Spleen (tissue), 11 donors: ENCODE measurements around the gene C1QL1. TPM values are rescaled to one million over a fixed set of nuclear protein-coding genes. Genes with fewer than 3 reads are reported as not detected.

Source experiments
- DNase-seq: peaks from one replicate; pipeline ENCODE4 v3.0.0-alpha.2; 2020
- H3K27ac ChIP-seq, 8 donors: fragments of 200-600 bp; sonication (generic) in 7 of 8; 1 replicate in 4 of 8; 2 replicates in 4 of 8; pipeline versions ENCODE4 v1.5.0 to v1.8.0; 2016 to 2021; ENCODE audit warnings: inconsistent platforms in 4 of 8, mild to moderate bottlenecking in 4 of 8, moderate library complexity in 1 of 8
- H3K27me3 ChIP-seq, 7 donors: fragments of 200-600 bp; sonication (generic) in 6 of 7; replicated peaks in 1 of 7; 1 replicate in 4 of 7; 2 replicates in 3 of 7; pipeline versions ENCODE4 v1.5.0 to v1.8.0; 2016 to 2021; ENCODE audit warnings: inconsistent platforms in 3 of 7, mild to moderate bottlenecking in 1 of 7
- H3K36me3 ChIP-seq, 6 donors: fragments of 200-600 bp; sonication (generic) in 5 of 6; 1 replicate in 4 of 6; 2 replicates in 2 of 6; pipeline versions ENCODE4 v1.5.0 to v1.8.0; 2016 to 2021; ENCODE audit warnings: inconsistent platforms in 2 of 6
- H3K4me1 ChIP-seq, 6 donors: fragments of 200-600 bp; sonication (generic) in 5 of 6; 1 replicate in 3 of 6; 2 replicates in 3 of 6; pipeline versions ENCODE4 v1.5.0 to v1.8.0; 2016 to 2021; ENCODE audit warnings: inconsistent platforms in 3 of 6
- H3K4me3 ChIP-seq, 8 donors: fragments of 200-600 bp; sonication (generic) in 7 of 8; 1 replicate in 4 of 8; 2 replicates in 4 of 8; pipeline versions ENCODE4 v1.5.0 to v1.8.0; 2016 to 2021; ENCODE audit warnings: inconsistent platforms in 4 of 8, mild to moderate bottlenecking in 4 of 8, moderate library complexity in 2 of 8
- H3K9me3 ChIP-seq, 8 donors: fragments of 200-600 bp; sonication (generic) in 7 of 8; 1 replicate in 4 of 8; 2 replicates in 4 of 8; pipeline versions ENCODE4 v1.5.0 to v1.8.0; 2016 to 2021; ENCODE audit warnings: inconsistent platforms in 4 of 8
- POLR2A ChIP-seq, 3 donors: fragments of 450-650 bp; IDR thresholded peaks; one replicate each; pipeline ENCODE4 v1.5.1; 2017; ENCODE audit warnings: antibody characterized with exemption in 3 of 3, mild to moderate bottlenecking in 1 of 3
- POLR2AphosphoS5 ChIP-seq, 3 donors: sonication (generic); formaldehyde crosslinking; IDR thresholded peaks; one replicate each; pipeline ENCODE4 v1.5.1; 2017; ENCODE audit warnings: antibody characterized with exemption in 3 of 3
- WGBS, 5 donors: extraction: QIAGEN DNeasy Blood & Tissue Kit in 3 of 5; methylation state at CpG; one replicate each; pipeline versions ENCODE4 v1.1.5 to v1.1.7; 2013 to 2018; 5-methylcytosine and 5-hydroxymethylcytosine counted together
- intact Hi-C: fragments of 100-400 bp; cut with DNase I; formaldehyde crosslinking; loops from one replicate; pipeline ENCODE4 v1.15.0; 2023; ENCODE audit warnings: low total_unique reads
- polyA plus RNA-seq, 3 donors: library from polyadenylated mRNA; stranded (reverse); fragments of 200-250 nt; gene quantifications; one replicate each; pipeline ENCODE4 v1.2.1, GENCODE V29; 2013
- total RNA-seq, 7 donors: library from RNA; depleted of rRNA in 3 of 7; stranded (reverse); fragments of >200 nt in 3 of 7; fragmentation: NEBNext Ultra II Directional in 4 of 7; extraction: Animal tissue kit (Norgen Biotek cat#: 25700) in 4 of 7; gene quantifications; one replicate each; pipeline versions ENCODE4 v1.1.0 to v1.2.1, GENCODE V29; 2016 to 2021
- TF ChIP-seq, protein P1 (sequence below), 11 experiments: fragments of 200-600 bp in 7 of 11; fragments of 450-650 bp in 4 of 11; sonication (generic) in 4 of 11; IDR thresholded peaks in 8 of 11; conservative IDR thresholded peaks in 3 of 11; 1 replicate in 7 of 11; 2 replicates in 4 of 11; pipeline versions ENCODE4 v1.4.0 to v1.8.0; 2016 to 2021; ENCODE audit warnings: antibody characterized with exemption in 11 of 11, inconsistent platforms in 4 of 11, mild to moderate bottlenecking in 1 of 11
- donor health status: healthy with polysubstance abuse.
- donor health status: DM: no; HTN: no; CAD: no; lungs with moderate emphysema.
- donor health status: DM: no; HTN: no; CAD: no.
- donor health status: Bipolar disorder and iron deficiency.
- donor health status: healthy.
- donor health status: DM: no; HTN: no; CAD: no.
- donor health status: DM: yes; HTN: yes; CAD: no.

Gene C1QL1
- total and polyA plus RNA-seq, 10 donors, result 0.20 to 0.38 TPM; not detected in 8

DNA sequence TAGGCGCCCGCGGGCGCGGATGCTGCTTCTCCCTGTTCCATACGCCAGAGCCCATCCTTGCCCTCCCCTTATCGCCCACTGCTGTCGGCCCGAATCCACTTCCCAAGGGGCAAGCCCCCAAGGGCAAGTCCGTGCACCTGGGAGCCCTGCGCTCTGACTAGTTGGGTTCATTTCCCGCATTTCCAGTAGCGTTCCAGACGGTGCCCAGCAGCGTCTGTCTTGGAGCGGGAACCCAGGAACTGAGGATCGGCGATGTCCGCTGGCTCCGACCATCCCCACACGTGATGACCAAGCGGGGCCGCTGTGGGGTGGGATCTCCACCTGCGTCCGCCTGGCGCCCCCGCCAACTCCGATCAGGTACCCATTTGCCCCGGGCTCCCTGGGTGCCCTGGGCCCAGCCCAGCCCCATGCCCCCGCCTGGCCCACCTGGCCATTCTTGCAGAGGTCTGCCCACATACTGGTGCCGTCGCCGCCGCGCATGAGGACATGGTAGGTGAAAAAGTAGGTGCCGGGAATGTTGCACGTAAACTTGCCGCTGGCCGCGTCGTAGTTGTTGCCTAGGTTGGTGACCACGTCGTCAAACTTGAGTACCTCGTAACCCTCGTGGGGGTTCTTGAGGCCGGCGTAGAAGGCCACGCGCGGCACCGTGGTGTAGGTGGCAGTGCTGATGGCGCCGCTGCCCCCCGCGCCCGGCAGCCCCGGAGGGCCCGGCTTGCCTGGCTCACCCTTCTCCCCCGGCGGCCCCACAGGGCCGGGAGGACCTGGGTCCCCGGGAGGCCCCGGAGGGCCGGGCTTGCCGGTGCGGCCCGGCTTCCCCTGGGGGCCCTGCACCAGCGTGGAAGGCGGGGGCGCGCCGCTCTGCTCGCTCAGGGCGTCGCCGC, 837 bp downstream of the C1QL1 start:
- Histone ChIP-seq H3K27ac (no peak overlapping the region), H3K4me1 (peaks cover 19 to 53% (median 38%) of the 10 kb centered on the region in 6 donors), H3K27me3 (peaks cover 4 to 100% (median 65%) of the 10 kb centered on the region in 7 donors), H3K9me3 (no peaks in the 10 kb centered on the region), H3K4me3 (peak overlapping the region in 5 of 8 donors; percentile 16 to 68 (median 39)), H3K36me3 (no peaks in the 10 kb centered on the region)
- WGBS, 5 donors, result 6 to 15% (median 7%) methylated on average over 16 to 76 of the region's 76 CpGs
- DNase-seq, result no peak
- no peak for TF ChIP-seq POLR2A (IDR thresholded peaks at IDR 0.05)
- TF ChIP-seq, protein P1, sequence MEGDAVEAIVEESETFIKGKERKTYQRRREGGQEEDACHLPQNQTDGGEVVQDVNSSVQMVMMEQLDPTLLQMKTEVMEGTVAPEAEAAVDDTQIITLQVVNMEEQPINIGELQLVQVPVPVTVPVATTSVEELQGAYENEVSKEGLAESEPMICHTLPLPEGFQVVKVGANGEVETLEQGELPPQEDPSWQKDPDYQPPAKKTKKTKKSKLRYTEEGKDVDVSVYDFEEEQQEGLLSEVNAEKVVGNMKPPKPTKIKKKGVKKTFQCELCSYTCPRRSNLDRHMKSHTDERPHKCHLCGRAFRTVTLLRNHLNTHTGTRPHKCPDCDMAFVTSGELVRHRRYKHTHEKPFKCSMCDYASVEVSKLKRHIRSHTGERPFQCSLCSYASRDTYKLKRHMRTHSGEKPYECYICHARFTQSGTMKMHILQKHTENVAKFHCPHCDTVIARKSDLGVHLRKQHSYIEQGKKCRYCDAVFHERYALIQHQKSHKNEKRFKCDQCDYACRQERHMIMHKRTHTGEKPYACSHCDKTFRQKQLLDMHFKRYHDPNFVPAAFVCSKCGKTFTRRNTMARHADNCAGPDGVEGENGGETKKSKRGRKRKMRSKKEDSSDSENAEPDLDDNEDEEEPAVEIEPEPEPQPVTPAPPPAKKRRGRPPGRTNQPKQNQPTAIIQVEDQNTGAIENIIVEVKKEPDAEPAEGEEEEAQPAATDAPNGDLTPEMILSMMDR (IDR thresholded peaks at IDR 0.05 in 8 of 11, conservative IDR thresholded peaks at IDR 0.05 in 3 of 11), result no peak
- TF ChIP-seq POLR2AphosphoS5 (IDR thresholded peaks at IDR 0.05), result no peak
- intact Hi-C loops, result loop anchor here (5.0 kb wide), 1 partner anchor 50 kb away; no protein-coding TSS in a partner anchor

DNA sequence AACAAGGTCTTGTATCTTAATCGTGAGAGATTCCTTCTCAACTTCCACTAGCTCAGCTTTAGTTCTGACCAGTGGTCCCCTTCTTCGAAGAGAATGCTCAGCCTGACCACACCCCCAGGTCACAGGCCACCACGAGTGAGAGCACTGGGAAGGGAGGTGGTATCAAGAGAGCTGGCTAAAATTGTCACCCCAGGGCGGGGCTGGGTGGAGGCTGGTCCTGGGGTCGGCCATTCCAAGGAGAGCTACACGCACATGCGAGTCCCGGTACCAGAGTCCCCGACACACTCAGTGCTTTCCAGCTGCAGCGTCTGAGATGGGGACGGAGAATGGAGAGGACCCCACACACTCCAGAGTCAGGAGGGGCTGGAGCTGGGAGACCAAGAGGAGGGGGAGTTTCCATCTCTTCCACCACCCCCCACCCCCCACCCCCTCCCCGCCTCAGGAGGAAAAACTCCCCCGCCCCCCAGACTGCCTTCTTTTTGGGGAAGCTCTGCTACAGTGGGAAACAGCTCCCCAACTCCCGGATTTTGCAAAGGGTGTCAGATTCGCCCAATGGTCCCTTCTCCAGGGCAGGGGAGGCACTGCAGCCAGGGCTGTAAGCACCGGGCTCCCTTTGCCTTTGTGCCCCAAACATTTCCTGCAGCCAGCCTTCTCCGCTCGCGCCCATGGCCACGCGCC, 1.6 kb downstream of the C1QL1 start:
- no peak overlapping the region for H3K27ac ChIP-seq
- intact Hi-C loops, result loop anchor here (5.0 kb wide), 1 partner anchor 51 kb away; no protein-coding TSS in a partner anchor

DNA sequence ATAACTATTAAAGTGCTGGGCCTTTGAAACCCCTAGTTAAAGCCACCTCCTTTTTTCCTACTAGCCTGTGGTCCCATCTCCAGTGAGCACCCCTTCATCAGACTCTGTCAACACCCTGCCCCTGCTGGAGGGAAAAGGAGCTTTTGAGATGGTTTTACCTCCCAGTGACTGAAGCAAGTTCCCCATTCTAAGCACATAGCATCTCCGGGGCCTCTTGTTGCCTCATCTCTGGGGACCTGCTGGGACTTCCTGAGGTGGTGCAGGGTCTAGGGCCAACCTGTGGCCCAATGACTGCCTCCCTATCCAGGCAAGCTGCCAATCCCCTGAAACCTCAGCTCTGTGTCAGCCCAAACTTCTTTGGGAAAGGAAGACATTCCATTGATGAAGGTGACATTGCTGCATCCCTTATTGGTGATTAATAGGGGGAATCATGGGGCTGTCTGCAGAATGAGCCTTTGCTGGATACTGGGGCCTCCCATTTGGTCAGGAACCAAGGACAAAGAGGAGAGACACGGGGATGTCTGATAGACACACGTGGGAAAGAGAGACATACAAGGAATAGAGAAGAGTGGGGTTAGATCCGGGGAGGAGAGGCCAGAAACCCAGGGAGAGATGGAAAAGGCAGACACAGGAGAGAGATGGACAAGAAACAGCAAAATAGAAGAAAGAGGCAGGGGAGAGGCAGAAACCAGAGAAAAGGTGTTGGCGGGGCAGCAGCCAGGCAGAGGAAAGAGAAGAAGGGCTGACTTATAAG, 2.4 kb downstream of the C1QL1 start:
- H3K27me3 ChIP-seq, result peaks cover 4 to 96% (median 72%) of the 10 kb centered on the region in 7 donors
- DNase-seq, result no peak
- H3K4me1 ChIP-seq, result peaks cover 19 to 53% (median 38%) of the 10 kb centered on the region in 6 donors
- no peaks in the 10 kb centered on the region for H3K36me3 ChIP-seq
- H3K9me3 ChIP-seq, result no peaks in the 10 kb centered on the region
- intact Hi-C loops, result loop anchor here (5.0 kb wide), 1 partner anchor 52 kb away; no protein-coding TSS in a partner anchor
- no peak overlapping the region for H3K4me3 ChIP-seq
- WGBS, 5 donors, result 45 to 65% (median 60%) methylated on average over 5 of the region's 5 CpGs
- H3K27ac ChIP-seq, result no peak overlapping the region
- TF ChIP-seq POLR2AphosphoS5 (IDR thresholded peaks at IDR 0.05) (no peak), POLR2A (IDR thresholded peaks at IDR 0.05) (no peak)
- TF ChIP-seq, protein P1 (IDR thresholded peaks at IDR 0.05 in 8 of 11, conservative IDR thresholded peaks at IDR 0.05 in 3 of 11), result no peak

More for the DNA sequence above, 1.6 kb downstream of the C1QL1 start:
- Histone ChIP-seq H3K36me3 (no peaks in the 10 kb centered on the region), H3K4me1 (peaks cover 19 to 53% (median 38%) of the 10 kb centered on the region in 6 donors), H3K9me3 (no peaks in the 10 kb centered on the region), H3K4me3 (peak overlapping the region in 1 of 8 donors; percentile 68), H3K27me3 (peaks cover 4 to 98% (median 65%) of the 10 kb centered on the region in 7 donors)
- WGBS, 5 donors, result 10 to 18% (median 14%) methylated on average over 20 to 21 of the region's 21 CpGs
- DNase-seq, result no peak
- TF ChIP-seq, protein P1 (IDR thresholded peaks at IDR 0.05 in 8 of 11, conservative IDR thresholded peaks at IDR 0.05 in 3 of 11), result no peak
- TF ChIP-seq POLR2A (IDR thresholded peaks at IDR 0.05) (no peak), POLR2AphosphoS5 (IDR thresholded peaks at IDR 0.05) (no peak)
